Psoas muscle (tissue), 8 donors: ENCODE results near the gene PSMA2. TPM values are rescaled to one million over a fixed set of nuclear protein-coding genes. Genes with fewer than 3 reads are reported as not detected.
A peak's percentile ranks its signal among the peaks of the same experiment; 100 is the strongest.

Experiments used
- ATAC-seq, 4 donors: fragments of 200-7000 bp; cut with Tn5 transposase; one replicate each; pipeline ENCODE4 v1.9.1; 2020; ENCODE audit warnings: moderate library complexity in 3 of 4, mild to moderate bottlenecking in 2 of 4
- DNase-seq, 2 donors: peaks; one replicate each; pipeline ENCODE4 v3.0.0-alpha.2; 2020
- H3K27ac ChIP-seq: fragments of 200-600 bp; one replicate; pipeline ENCODE4 v1.8.0; 2022
- H3K27me3 ChIP-seq, 3 donors: fragments of 200-600 bp in 1 of 3; one replicate each; pipeline versions ENCODE4 v1.6.1 to v1.8.0; 2013 to 2022; ENCODE audit warnings: low read length in 2 of 3, mild to moderate bottlenecking in 2 of 3, moderate library complexity in 1 of 3; ENCODE audit not compliant: insufficient read depth in 3 of 3
- H3K36me3 ChIP-seq, 2 donors: fragments of 200-600 bp in 1 of 2; one replicate each; pipeline versions ENCODE4 v1.6.1 to v1.8.0; 2013 to 2022; ENCODE audit warnings: low read depth in 1 of 2, mild to moderate bottlenecking in 1 of 2, moderate library complexity in 1 of 2; ENCODE audit not compliant: insufficient read depth in 1 of 2
- H3K4me1 ChIP-seq: fragments of 200-600 bp; one replicate; pipeline ENCODE4 v1.8.0; 2022
- H3K4me3 ChIP-seq: fragments of 200-600 bp; one replicate; pipeline ENCODE4 v1.8.0; 2022; ENCODE audit warnings: mild to moderate bottlenecking
- H3K9me3 ChIP-seq: fragments of 200-600 bp; one replicate; pipeline ENCODE4 v1.8.0; 2022
- CTCF ChIP-seq: fragments of 200-600 bp; IDR thresholded peaks from one replicate; pipeline ENCODE4 v1.8.0; 2022; ENCODE audit warnings: antibody characterized with exemption
- WGBS, 3 donors: extraction: QIAGEN DNeasy Blood & Tissue Kit; methylation state at CpG; one replicate each; pipeline versions ENCODE4 v1.1.6 to v1.1.7; 2013; 5-methylcytosine and 5-hydroxymethylcytosine counted together
- intact Hi-C, 2 donors: fragments of 100-400 bp; cut with DNase I; formaldehyde crosslinking; loops; one replicate each; pipeline versions ENCODE4 v1.11.0 to v1.14.2; 2022
- long read RNA-seq, 2 donors: library from polyadenylated mRNA; unstranded; transcript quantifications; one replicate each; pipeline ENCODE4 v2.0.0, GENCODE V29; 2021
- polyA plus RNA-seq, 3 donors: library from polyadenylated mRNA; stranded (reverse); fragments of 200-250 nt; gene quantifications; one replicate each; pipeline ENCODE4 v1.2.3, GENCODE V29; 2013
- total RNA-seq, 4 donors: library from RNA; stranded (reverse); fragmentation: NEBNext Ultra II Directional in 2 of 4; extraction: Animal tissue kit (Norgen Biotek cat#: 25700) in 2 of 4; gene quantifications; one replicate each; pipeline versions ENCODE4 v1.2.1 to v1.2.4, GENCODE V29; 2021 to 2023
- donor health status: healthy with polysubstance abuse.
- donor health status: DM: no; HTN: no; CAD: no; lungs with moderate emphysema.
- donor health status: Bipolar disorder and iron deficiency.
- donor health status: healthy.
- donor health status: DM: yes; HTN: yes; CAD: no.
- donor health status: DM: no; HTN: no; CAD: no.
- donor health status: DM: no; HTN: no; CAD: no.
- donor health status: DM: yes; HTN: yes; CAD: no.

Gene PSMA2
- total RNA-seq, result 100 to 1,000 TPM in 3 of 4 donors, 10 to 100 TPM in 1; 57.4 to 145 (median 111) TPM
- polyA plus RNA-seq, result 100 to 1,000 TPM; 203 to 334 (median 235) TPM
- long read RNA-seq, donor 1, transcript PSMA2-201 (8 exons, 1,487 nt), result major isoform, 141 of 142 reads
- long read RNA-seq, donor 1, partial matches to known transcripts, result 0 of 142 reads
- long read RNA-seq, donor 1, other reads (novel, unspliced or antisense), result 0 of 142 reads
- long read RNA-seq, donor 2, transcript PSMA2-201 (8 exons, 1,487 nt), result major isoform, 438 of 445 reads
- long read RNA-seq, donor 2, partial matches to known transcripts, result 2 of 445 reads
- long read RNA-seq, donor 2, other reads (novel, unspliced or antisense), result 1 of 445 reads

GRCh38 chr7:42931834-42932651 lies at the start of gene PSMA2, which contains the start of gene MRPL32:
TSS of gene PSMA2 (minus strand) at chr7:42932174. CDS start at chr7:42932158, 16 bp downstream.
TSS of gene MRPL32 (plus strand) at chr7:42932376. CDS start at chr7:42932387, 11 bp downstream.
- no peaks in the 10 kb centered on the region for H3K27me3 ChIP-seq
- no peaks in the 10 kb centered on the region for H3K9me3 ChIP-seq
- H3K4me3 ChIP-seq, result peak within 1 kb of the TSS; percentile 93
- peak within 1 kb of the TSS; percentile 88 for H3K27ac ChIP-seq
- peaks cover 5 to 27% of the 10 kb centered on the region in 2 donors for H3K36me3 ChIP-seq
- intact Hi-C loops, result no loop called here
- 0 to 1% (median 0%) methylated on average over 56 of the region's 56 CpGs for WGBS, 3 donors
- ATAC-seq (peak; percentile 98 to 100 (median 100)), DNase-seq (peak; percentile 93 to 96)
- peaks cover 31% of the 10 kb centered on the region for H3K4me1 ChIP-seq
- no peak for TF ChIP-seq CTCF

GRCh38 chr7:42981601-42982000 lies 49.6 kb upstream of the PSMA2 start:
- ATAC-seq (no peak), DNase-seq (no peak)
- no peaks in the 10 kb centered on the region for H3K4me1 ChIP-seq
- H3K9me3 ChIP-seq, result no peaks in the 10 kb centered on the region
- H3K4me3 ChIP-seq, result no peak overlapping the region
- no peak for TF ChIP-seq CTCF
- H3K27ac ChIP-seq, result no peak overlapping the region
- H3K27me3 ChIP-seq, result peaks cover 0 to 2% (median 0%) of the 10 kb centered on the region in 3 donors
- H3K36me3 ChIP-seq, result no peaks in the 10 kb centered on the region
- intact Hi-C loops, result no loop called here
- WGBS, 3 donors, result 81 to 84% (median 82%) methylated on average over 1 of the region's 1 CpG

GRCh38 chr7:42980514-42980913 lies 48.5 kb upstream of the PSMA2 start:
- WGBS, 3 donors, result 66 to 71% (median 71%) methylated on average over 3 of the region's 3 CpGs
- DNase-seq (no peak), ATAC-seq (no peak)
- no peaks in the 10 kb centered on the region for H3K36me3 ChIP-seq
- intact Hi-C loops, result no loop called here
- H3K9me3 ChIP-seq, result no peaks in the 10 kb centered on the region
- no peak overlapping the region for H3K4me3 ChIP-seq
- TF ChIP-seq CTCF, result no peak
- no peak overlapping the region for H3K27ac ChIP-seq
- no peaks in the 10 kb centered on the region for H3K4me1 ChIP-seq
- H3K27me3 ChIP-seq, result peaks cover 0 to 2% (median 0%) of the 10 kb centered on the region in 3 donors

- TF ChIP-seq CTCF, result no peak
- no peaks in the 10 kb centered on the region for H3K9me3 ChIP-seq
- intact Hi-C loops, result no loop called here
- no peak overlapping the region for H3K27ac ChIP-seq
- H3K27me3 ChIP-seq, result peaks cover 0 to 2% (median 0%) of the 10 kb centered on the region in 3 donors
- no peak overlapping the region for H3K4me3 ChIP-seq
- no peak for DNase-seq
- H3K4me1 ChIP-seq, result no peaks in the 10 kb centered on the region
- ATAC-seq, result no peak
- no peaks in the 10 kb centered on the region for H3K36me3 ChIP-seq
- WGBS, 3 donors, result 50 to 93% (median 69%) methylated on average over 2 of the region's 2 CpGs
Measured at GRCh38 chr7:42980084-42980483, 48.1 kb upstream of the PSMA2 start.
